CD4-positive, alpha-beta memory T cell (primary cell): Measurements from ENCODE around the gene B3GALT6. TPM values are rescaled to one million over a fixed set of nuclear protein-coding genes. Genes with fewer than 3 reads are reported as not detected.
A peak's percentile ranks its signal among the peaks of the same experiment; 100 is the strongest.

Source experiments
- CTCF ChIA-PET: fragments of 350-600 bp; sonication (Branson Sonifier 250); formaldehyde crosslinking; loops from one replicate; lab custom pipeline; 2021; ENCODE audit warnings: inconsistent platforms; ENCODE audit not compliant: partially characterized antibody; lab: Charles Lee
- POLR2A ChIA-PET: fragments of 350-600 bp; sonication (Branson Sonifier 250); formaldehyde crosslinking; loops from one replicate; lab custom pipeline; 2021; ENCODE audit not compliant: partially characterized antibody; lab: Charles Lee
- DNase-seq, 5 donors: peaks; one replicate each; pipeline versions ENCODE4 v3.0.0 to v3.0.0-alpha.2; 2020 to 2022; ENCODE audit warnings: mixed read lengths in 1 of 5
- H3K27ac ChIP-seq: one replicate; pipeline ENCODE4 v1.7.0; 2013; ENCODE audit warnings: low read depth, low read length
- H3K27me3 ChIP-seq: 2 replicates; pipeline ENCODE4 v1.7.0; 2013; ENCODE audit warnings: mild to moderate bottlenecking, low read length, moderate library complexity; ENCODE audit not compliant: insufficient read depth
- H3K36me3 ChIP-seq: 2 replicates; pipeline ENCODE4 v1.7.0; 2013; ENCODE audit warnings: mild to moderate bottlenecking, low read length, moderate library complexity; ENCODE audit not compliant: insufficient read depth
- H3K4me1 ChIP-seq: 2 replicates; pipeline ENCODE4 v1.7.0; 2013; ENCODE audit warnings: mild to moderate bottlenecking, low read length, moderate library complexity; ENCODE audit not compliant: insufficient read depth
- H3K4me3 ChIP-seq, 2 donors: one replicate each; pipeline ENCODE4 v1.7.0; 2013; ENCODE audit warnings: low read length in 2 of 2, mild to moderate bottlenecking in 1 of 2
- H3K9me3 ChIP-seq, 2 donors: one replicate each; pipeline ENCODE4 v1.7.0; 2013; ENCODE audit warnings: low read length in 2 of 2, control low read depth in 1 of 2; ENCODE audit not compliant: control insufficient read depth in 1 of 2
- H3K27ac Mint-ChIP-seq, 7 donors: one replicate each; pipeline ENCODE4 v1.8.0; 2020 to 2021; ENCODE audit warnings: mixed read lengths in 7 of 7, mild to moderate bottlenecking in 6 of 7, inconsistent platforms in 3 of 7, moderate library complexity in 3 of 7
- H3K27me3 Mint-ChIP-seq, 2 donors: one replicate each; pipeline ENCODE4 v1.8.0; 2020 to 2021; ENCODE audit warnings: mixed read lengths in 2 of 2
- H3K36me3 Mint-ChIP-seq, 2 donors: one replicate each; pipeline ENCODE4 v1.8.0; 2020 to 2021; ENCODE audit warnings: mixed read lengths in 2 of 2, inconsistent platforms in 1 of 2, mild to moderate bottlenecking in 1 of 2
- H3K4me1 Mint-ChIP-seq, 4 donors: one replicate each; pipeline ENCODE4 v1.8.0; 2020 to 2021; ENCODE audit warnings: mixed read lengths in 4 of 4, mild to moderate bottlenecking in 1 of 4
- H3K4me3 Mint-ChIP-seq, 8 donors: one replicate each; pipeline ENCODE4 v1.8.0; 2020 to 2021; ENCODE audit warnings: mixed read lengths in 8 of 8, mild to moderate bottlenecking in 7 of 8, moderate library complexity in 6 of 8, inconsistent platforms in 3 of 8
- H3K9me3 Mint-ChIP-seq, 8 donors: one replicate each; pipeline ENCODE4 v1.8.0; 2020 to 2021; ENCODE audit warnings: mixed read lengths in 8 of 8, mild to moderate bottlenecking in 5 of 8, inconsistent platforms in 3 of 8, moderate library complexity in 1 of 8
- intact Hi-C: fragments of 100-400 bp; cut with micrococcal nuclease; formaldehyde crosslinking; loops from one replicate; pipeline ENCODE4 v1.15.1; 2023
- polyA plus RNA-seq, 2 donors: library from polyadenylated mRNA; unstranded; fragments of 300-500 nt; fragmentation: Illumina TruSeq; gene quantifications; one replicate each; pipeline ENCODE4 v1.2.3, GENCODE V29; 2021
- total RNA-seq, 2 experiments: library from RNA; stranded (reverse); gene quantifications; one replicate each; pipeline ENCODE4 v1.2.3, GENCODE V29; 2021

B3GALT6 gene
- total and polyA plus RNA-seq, 4 experiments from 2014 or later = 5.4 to 23.7 (median 18.7) TPM

- Mint-ChIP-seq H3K36me3 (peaks cover 7 to 31% of the 10 kb centered on the region in 2 donors), H3K4me3 (peak overlapping the region in 5 of 8 donors; percentile 15 to 49 (median 42)), H3K9me3 (no peaks in the 10 kb centered on the region), H3K4me1 (peaks cover 20 to 64% (median 39%) of the 10 kb centered on the region in 4 donors), H3K27me3 (no peaks in the 10 kb centered on the region), H3K27ac (peak overlapping the region; percentile 79 to 98 (median 86))
- Histone ChIP-seq H3K27me3 (no peaks in the 10 kb centered on the region), H3K4me3 (no peak overlapping the region), H3K36me3 (peaks cover 16% of the 10 kb centered on the region), H3K4me1 (peaks cover 70% of the 10 kb centered on the region), H3K9me3 (no peaks in the 10 kb centered on the region), H3K27ac (peak overlapping the region; percentile 86)
- ChIA-PET POLR2A (interaction anchor here (0.7 to 4.1 kb wide), 6 partner anchors 8 to 74 kb away, joined by 3 to 38 read pairs (median 3); partner anchors contain the start of gene TNFRSF18), CTCF (no interaction called here)
- DNase-seq = no peak
- intact Hi-C loops = no loop called here
These were observed 14.2 kb upstream of the B3GALT6 start for GRCh38 chr1:1217621-1218523.

- Histone ChIP-seq H3K36me3 (peaks cover 21% of the 10 kb centered on the region), H3K9me3 (no peaks in the 10 kb centered on the region), H3K4me1 (peaks cover 63% of the 10 kb centered on the region), H3K27me3 (no peaks in the 10 kb centered on the region), H3K4me3 (peak overlapping the region in 1 of 2 donors; percentile 28), H3K27ac (peak overlapping the region; percentile 86)
- no peaks in the 10 kb centered on the region for H3K27me3 Mint-ChIP-seq
- DNase-seq = no peak
- peak overlapping the region in 7 of 8 donors; percentile 16 to 63 (median 41) for H3K4me3 Mint-ChIP-seq
- intact Hi-C loops = no loop called here
- POLR2A ChIA-PET = interaction anchor here (0.7 to 4.1 kb wide), 8 partner anchors 8 to 61 kb away, joined by 3 to 38 read pairs (median 4); partner anchors contain the start of gene TNFRSF18
- H3K9me3 Mint-ChIP-seq = peaks cover 0 to 2% (median 0%) of the 10 kb centered on the region in 8 donors
- H3K36me3 Mint-ChIP-seq = peaks cover 11 to 37% of the 10 kb centered on the region in 2 donors
- peaks cover 20 to 68% (median 42%) of the 10 kb centered on the region in 4 donors for H3K4me1 Mint-ChIP-seq
- H3K27ac Mint-ChIP-seq = peak overlapping the region; percentile 86 to 94 (median 90)
- CTCF ChIA-PET = no interaction called here
These were observed 13.4 kb upstream of the B3GALT6 start for GRCh38 chr1:1218524-1219200.

GRCh38 chr1:1219341-1219740, 12.7 kb upstream of the B3GALT6 start:
- DNase-seq = peak; percentile 57 to 79 (median 64)
- intact Hi-C loops = no loop called here
- peak overlapping the region; percentile 86 for H3K27ac ChIP-seq

DNA sequence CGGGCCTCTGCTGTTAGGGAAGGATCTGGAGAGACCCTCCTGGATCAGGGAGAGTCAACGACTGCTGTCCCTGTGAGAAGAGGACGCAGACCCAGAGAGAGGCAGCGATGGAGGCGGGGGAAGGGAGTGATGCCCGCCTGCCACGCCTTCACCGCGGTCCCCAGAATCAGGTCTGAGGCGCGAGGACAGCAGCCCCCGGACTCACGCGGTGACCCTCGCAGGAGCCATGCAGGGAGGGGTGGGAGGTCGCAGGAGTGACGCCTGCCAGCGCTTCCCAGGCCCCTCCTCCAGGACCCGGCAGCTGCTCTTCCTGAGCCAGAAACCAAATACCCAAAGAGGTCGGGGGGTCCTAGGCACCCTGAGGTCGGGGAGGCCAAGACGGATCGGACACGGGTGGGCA, 11.8 kb upstream of the B3GALT6 start:
- peaks cover 17 to 61% (median 32%) of the 10 kb centered on the region in 4 donors for H3K4me1 Mint-ChIP-seq
- Histone ChIP-seq H3K27ac (peak overlapping the region; percentile 86), H3K4me3 (no peak overlapping the region), H3K4me1 (peaks cover 48% of the 10 kb centered on the region), H3K36me3 (peaks cover 28% of the 10 kb centered on the region), H3K27me3 (no peaks in the 10 kb centered on the region), H3K9me3 (no peaks in the 10 kb centered on the region)
- CTCF ChIA-PET = no interaction called here
- H3K27me3 Mint-ChIP-seq = no peaks in the 10 kb centered on the region
- no peak for DNase-seq
- intact Hi-C loops = no loop called here
- peaks cover 11 to 46% of the 10 kb centered on the region in 2 donors for H3K36me3 Mint-ChIP-seq
- H3K4me3 Mint-ChIP-seq = peak overlapping the region in 1 of 8 donors; percentile 29
- peak overlapping the region; percentile 86 to 94 (median 89) for H3K27ac Mint-ChIP-seq
- POLR2A ChIA-PET = interaction anchor here (1.3 to 1.9 kb wide), 2 partner anchors 12 to 13 kb away, joined by 3 to 5 read pairs; partner anchors contain the start of gene TNFRSF18
- peaks cover 0 to 2% (median 0%) of the 10 kb centered on the region in 8 donors for H3K9me3 Mint-ChIP-seq

More at GRCh38 chr1:1219341-1219740, 12.7 kb upstream of the B3GALT6 start:
- Histone ChIP-seq H3K4me1 (peaks cover 56% of the 10 kb centered on the region), H3K9me3 (no peaks in the 10 kb centered on the region), H3K27me3 (no peaks in the 10 kb centered on the region), H3K4me3 (peak overlapping the region in 1 of 2 donors; percentile 28), H3K36me3 (peaks cover 21% of the 10 kb centered on the region)
- peak overlapping the region in 6 of 8 donors; percentile 33 to 80 (median 49) for H3K4me3 Mint-ChIP-seq
- peak overlapping the region; percentile 86 to 94 (median 90) for H3K27ac Mint-ChIP-seq
- H3K27me3 Mint-ChIP-seq = no peaks in the 10 kb centered on the region
- H3K4me1 Mint-ChIP-seq = peaks cover 20 to 65% (median 40%) of the 10 kb centered on the region in 4 donors
- H3K9me3 Mint-ChIP-seq = peaks cover 0 to 2% (median 0%) of the 10 kb centered on the region in 8 donors
- ChIA-PET POLR2A (interaction anchor here (1.2 to 1.9 kb wide), 4 partner anchors 11 to 14 kb away, joined by 3 to 5 read pairs (median 4); partner anchors contain the start of gene TNFRSF18), CTCF (no interaction called here)
- peaks cover 11 to 40% of the 10 kb centered on the region in 2 donors for H3K36me3 Mint-ChIP-seq

DNA sequence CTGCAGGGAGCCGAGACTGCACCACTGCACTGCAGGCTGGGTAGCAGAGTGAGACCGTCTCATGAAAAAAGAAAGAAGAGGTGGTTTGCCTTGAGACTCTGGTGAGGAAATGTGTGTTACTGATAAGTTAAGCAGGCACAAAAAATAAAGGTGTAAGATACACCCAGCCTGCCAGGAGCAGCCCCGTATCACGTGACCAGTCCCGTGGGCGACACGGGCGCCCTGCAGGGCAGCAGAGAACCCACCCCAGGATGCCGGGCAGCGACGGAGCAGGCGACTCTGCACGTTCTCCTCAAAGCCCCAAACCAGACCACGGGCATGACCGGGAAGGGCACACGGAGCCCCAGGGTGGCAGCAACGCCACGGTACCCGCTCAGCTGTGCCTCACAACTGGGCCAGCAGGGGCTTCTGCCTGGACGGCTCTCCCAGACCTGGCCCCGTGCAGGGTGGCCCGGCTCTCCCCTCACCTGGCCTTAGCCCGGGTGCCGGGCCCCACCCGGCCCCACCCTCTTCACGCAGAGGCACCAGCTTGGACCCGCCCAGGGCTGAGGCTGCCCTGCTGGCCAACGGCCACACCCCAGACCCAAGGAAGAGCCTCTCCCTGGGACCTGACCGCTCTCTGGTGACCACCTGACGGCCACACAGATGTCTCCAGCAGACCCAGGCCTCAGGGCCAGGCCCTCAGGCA, 10.0 kb upstream of the B3GALT6 start:
- peak overlapping the region in 1 of 8 donors; percentile 30 for H3K4me3 Mint-ChIP-seq
- H3K9me3 Mint-ChIP-seq = peaks cover 0 to 2% (median 0%) of the 10 kb centered on the region in 8 donors
- no peak for DNase-seq
- no peaks in the 10 kb centered on the region for H3K27me3 Mint-ChIP-seq
- peaks cover 20 to 46% of the 10 kb centered on the region in 2 donors for H3K36me3 Mint-ChIP-seq
- H3K27ac ChIP-seq = no peak overlapping the region
- intact Hi-C loops = no loop called here
- ChIA-PET CTCF (no interaction called here), POLR2A (no interaction called here)
- no peaks in the 10 kb centered on the region for H3K27me3 ChIP-seq
- H3K4me1 ChIP-seq = peaks cover 30% of the 10 kb centered on the region
- peaks cover 12 to 48% (median 27%) of the 10 kb centered on the region in 4 donors for H3K4me1 Mint-ChIP-seq
- no peaks in the 10 kb centered on the region for H3K9me3 ChIP-seq
- H3K36me3 ChIP-seq = peaks cover 40% of the 10 kb centered on the region
- peak overlapping the region in 4 of 7 donors; percentile 13 to 80 (median 58) for H3K27ac Mint-ChIP-seq
- no peak overlapping the region for H3K4me3 ChIP-seq

DNA sequence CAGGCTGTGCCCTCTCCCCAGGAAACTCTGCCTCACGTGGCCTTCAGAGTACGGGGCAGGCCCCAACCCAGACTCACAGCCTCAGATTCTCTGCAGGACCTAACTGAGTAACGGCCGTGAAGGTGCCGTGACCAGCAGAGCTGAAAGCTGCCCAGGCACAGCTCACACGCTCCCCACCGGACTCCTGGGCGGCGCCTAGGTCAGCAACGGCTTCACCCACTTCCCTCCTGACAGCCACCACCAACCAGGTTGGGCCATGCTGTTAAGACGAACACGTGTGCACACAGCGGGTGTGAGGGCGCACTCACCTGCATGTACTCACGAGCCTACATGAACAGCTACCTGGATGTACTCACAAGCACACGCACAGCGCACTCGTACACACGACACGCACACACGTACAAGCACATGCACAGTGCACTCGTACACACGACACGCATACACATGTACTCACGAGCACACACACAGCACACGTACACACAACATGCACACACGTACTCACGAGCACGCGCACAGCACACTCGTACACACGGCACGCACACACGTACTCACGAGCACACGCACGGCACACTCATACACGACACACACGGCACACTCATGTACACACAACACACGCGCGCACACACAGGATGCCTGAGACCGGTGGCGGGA, 9.3 kb upstream of the B3GALT6 start:
- H3K27me3 Mint-ChIP-seq = no peaks in the 10 kb centered on the region
- no peak overlapping the region for H3K27ac ChIP-seq
- H3K36me3 Mint-ChIP-seq = peaks cover 20 to 44% of the 10 kb centered on the region in 2 donors
- POLR2A ChIA-PET = no interaction called here
- H3K36me3 ChIP-seq = peaks cover 42% of the 10 kb centered on the region
- no peak for DNase-seq
- peak overlapping the region in 1 of 8 donors; percentile 45 for H3K4me3 Mint-ChIP-seq
- H3K9me3 ChIP-seq = no peaks in the 10 kb centered on the region
- intact Hi-C loops = no loop called here
- CTCF ChIA-PET = no interaction called here
- peaks cover 0 to 2% (median 0%) of the 10 kb centered on the region in 8 donors for H3K9me3 Mint-ChIP-seq
- H3K4me1 ChIP-seq = peaks cover 23% of the 10 kb centered on the region
- no peaks in the 10 kb centered on the region for H3K27me3 ChIP-seq
- peak overlapping the region in 6 of 7 donors; percentile 23 to 78 (median 52) for H3K27ac Mint-ChIP-seq
- peaks cover 12 to 43% (median 24%) of the 10 kb centered on the region in 4 donors for H3K4me1 Mint-ChIP-seq
- H3K4me3 ChIP-seq = no peak overlapping the region
